Osteoblast (primary cell): ENCODE results near the gene KLRF2. TPM values are rescaled to one million over a fixed set of nuclear protein-coding genes. Genes with fewer than 3 reads are reported as not detected.

ENCODE experiments used
- DNase-seq: peaks from one replicate; pipeline ENCODE4 v3.0.0; 2011; ENCODE audit warnings: low spot score, mixed read lengths; ENCODE audit not compliant: insufficient read length; ENCODE audit errors: missing footprints
- H2AFZ ChIP-seq: 2 replicates; pipeline ENCODE4 v1.6.0; 2011; ENCODE audit warnings: mild to moderate bottlenecking, low read length
- H3K27ac ChIP-seq: 2 replicates; pipeline ENCODE4 v1.5.1; 2011; ENCODE audit warnings: mild to moderate bottlenecking, low read depth, low read length, moderate library complexity
- H3K27me3 ChIP-seq: 2 replicates; pipeline ENCODE4 v1.6.0; 2012; ENCODE audit warnings: mild to moderate bottlenecking, control low read depth, inconsistent platforms, low read length, moderate library complexity; ENCODE audit not compliant: insufficient read depth
- H3K36me3 ChIP-seq: 2 replicates; pipeline ENCODE4 v1.5.1; 2011; ENCODE audit warnings: mild to moderate bottlenecking, low read length, control low read depth, moderate library complexity; ENCODE audit not compliant: insufficient read depth
- H3K4me1 ChIP-seq: 2 replicates; pipeline ENCODE4 v1.5.1; 2011; ENCODE audit warnings: mild to moderate bottlenecking, low read length, control low read depth, moderate library complexity; ENCODE audit not compliant: insufficient read depth
- H3K4me2 ChIP-seq: 2 replicates; pipeline ENCODE4 v1.6.0; 2011; ENCODE audit warnings: mild to moderate bottlenecking, low read length; ENCODE audit not compliant: insufficient read depth
- H3K4me3 ChIP-seq: fragments of 200-600 bp; sonication (generic); 3 replicates; pipeline ENCODE4 v1.5.1; 2012; ENCODE audit warnings: mild to moderate bottlenecking, low read length, inconsistent platforms; ENCODE audit not compliant: insufficient read depth
- H3K79me2 ChIP-seq: 2 replicates; pipeline ENCODE4 v1.6.0; 2012; ENCODE audit warnings: mild to moderate bottlenecking, low read length, control low read depth, inconsistent platforms; ENCODE audit not compliant: insufficient read depth
- H3K9me3 ChIP-seq: 2 replicates; pipeline ENCODE4 v1.5.1; 2011; ENCODE audit warnings: low read depth, low read length, control low read depth
- H4K20me1 ChIP-seq: 2 replicates; pipeline ENCODE4 v1.6.0; 2012; ENCODE audit warnings: mild to moderate bottlenecking, low read length, control low read depth; ENCODE audit not compliant: insufficient read depth
- total RNA-seq: library from RNA; depleted of rRNA; stranded (reverse); fragments of >200 nt; gene quantifications from 2 replicates; pipeline ENCODE4 v1.2.3, GENCODE V29; 2012
- TF ChIP-seq, protein P1 (sequence below): IDR thresholded peaks from 2 replicates; pipeline ENCODE4 v1.5.1; 2011; ENCODE audit warnings: mild to moderate bottlenecking, low read depth, low read length, moderate library complexity; ENCODE audit errors: extremely low read depth

KLRF2 gene
- total RNA-seq, 1 donor, result not detected

GRCh38 chr12:9936591-9936990 is 55.3 kb downstream of the KLRF2 start:
- TF ChIP-seq, protein P1, sequence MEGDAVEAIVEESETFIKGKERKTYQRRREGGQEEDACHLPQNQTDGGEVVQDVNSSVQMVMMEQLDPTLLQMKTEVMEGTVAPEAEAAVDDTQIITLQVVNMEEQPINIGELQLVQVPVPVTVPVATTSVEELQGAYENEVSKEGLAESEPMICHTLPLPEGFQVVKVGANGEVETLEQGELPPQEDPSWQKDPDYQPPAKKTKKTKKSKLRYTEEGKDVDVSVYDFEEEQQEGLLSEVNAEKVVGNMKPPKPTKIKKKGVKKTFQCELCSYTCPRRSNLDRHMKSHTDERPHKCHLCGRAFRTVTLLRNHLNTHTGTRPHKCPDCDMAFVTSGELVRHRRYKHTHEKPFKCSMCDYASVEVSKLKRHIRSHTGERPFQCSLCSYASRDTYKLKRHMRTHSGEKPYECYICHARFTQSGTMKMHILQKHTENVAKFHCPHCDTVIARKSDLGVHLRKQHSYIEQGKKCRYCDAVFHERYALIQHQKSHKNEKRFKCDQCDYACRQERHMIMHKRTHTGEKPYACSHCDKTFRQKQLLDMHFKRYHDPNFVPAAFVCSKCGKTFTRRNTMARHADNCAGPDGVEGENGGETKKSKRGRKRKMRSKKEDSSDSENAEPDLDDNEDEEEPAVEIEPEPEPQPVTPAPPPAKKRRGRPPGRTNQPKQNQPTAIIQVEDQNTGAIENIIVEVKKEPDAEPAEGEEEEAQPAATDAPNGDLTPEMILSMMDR, result no peak
- Histone ChIP-seq H3K4me2 (no peak overlapping the region), H3K36me3 (no peaks in the 10 kb centered on the region), H2AFZ (no peak overlapping the region), H4K20me1 (no peaks in the 10 kb centered on the region), H3K4me3 (no peak overlapping the region), H3K4me1 (no peaks in the 10 kb centered on the region), H3K9me3 (no peaks in the 10 kb centered on the region), H3K27ac (no peak overlapping the region), H3K79me2 (no peaks in the 10 kb centered on the region), H3K27me3 (no peaks in the 10 kb centered on the region)
- DNase-seq, result no peak

DNA sequence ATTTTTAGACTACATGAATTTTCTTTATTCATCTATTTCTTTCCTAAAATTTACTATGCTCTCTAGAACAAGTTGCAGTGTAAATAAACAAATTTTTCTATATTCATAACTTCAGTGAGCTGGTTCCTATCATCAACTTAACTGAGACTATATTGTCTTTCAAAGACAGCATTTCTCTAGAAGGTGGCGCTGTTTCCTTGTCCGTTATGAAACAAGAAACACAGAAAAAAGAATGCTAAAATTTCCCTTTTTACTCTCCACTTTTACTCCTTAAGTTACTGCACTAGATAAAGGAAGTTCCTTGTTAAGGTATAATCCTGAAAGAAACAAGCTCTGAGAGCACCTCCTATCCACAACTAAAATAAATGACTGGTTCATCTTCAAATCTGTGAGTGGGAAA is 59.1 kb downstream of the KLRF2 start:
- no peak overlapping the region for H3K27ac ChIP-seq
- no peak overlapping the region for H3K4me3 ChIP-seq
- no peaks in the 10 kb centered on the region for H3K79me2 ChIP-seq
- DNase-seq, result peak; percentile 38
- TF ChIP-seq, protein P1, result peak; percentile 32
- H3K36me3 ChIP-seq, result no peaks in the 10 kb centered on the region
- H3K4me1 ChIP-seq, result no peaks in the 10 kb centered on the region
- no peaks in the 10 kb centered on the region for H3K9me3 ChIP-seq
- no peak overlapping the region for H3K4me2 ChIP-seq
- H3K27me3 ChIP-seq, result no peaks in the 10 kb centered on the region
- H4K20me1 ChIP-seq, result no peaks in the 10 kb centered on the region
- no peak overlapping the region for H2AFZ ChIP-seq

- no peak overlapping the region for H3K4me2 ChIP-seq
- H3K27me3 ChIP-seq, result no peaks in the 10 kb centered on the region
- H3K79me2 ChIP-seq, result no peaks in the 10 kb centered on the region
- H3K36me3 ChIP-seq, result no peaks in the 10 kb centered on the region
- TF ChIP-seq, protein P1, result no peak
- no peak overlapping the region for H3K4me3 ChIP-seq
- peak; percentile 59 for DNase-seq
- H2AFZ ChIP-seq, result no peak overlapping the region
- H3K9me3 ChIP-seq, result no peaks in the 10 kb centered on the region
- H4K20me1 ChIP-seq, result no peaks in the 10 kb centered on the region
- H3K4me1 ChIP-seq, result no peaks in the 10 kb centered on the region
- H3K27ac ChIP-seq, result no peak overlapping the region
Observed at GRCh38 chr12:9941838-9942237, 60.5 kb downstream of the KLRF2 start.

GRCh38 chr12:9943240-9943639 is 62.0 kb downstream of the KLRF2 start:
- Histone ChIP-seq H3K9me3 (no peaks in the 10 kb centered on the region), H3K36me3 (no peaks in the 10 kb centered on the region), H3K4me1 (no peaks in the 10 kb centered on the region), H4K20me1 (no peaks in the 10 kb centered on the region), H3K79me2 (no peaks in the 10 kb centered on the region), H3K4me2 (no peak overlapping the region), H3K27ac (no peak overlapping the region), H3K27me3 (no peaks in the 10 kb centered on the region), H2AFZ (no peak overlapping the region), H3K4me3 (no peak overlapping the region)
- TF ChIP-seq, protein P1, result no peak
- no peak for DNase-seq
